ENCODE results near the gene TTI1.

TTI1 gene

GRCh38 chr20:38033330-38034107 lies at the start of gene TTI1, which contains the start of gene RPRD1B:
Gene TTI1 (minus strand): TSS chr20:38033456. CDS start chr20:38013816, 19,640 bp downstream.
Gene RPRD1B (plus strand): TSS chr20:38033746. CDS start chr20:38033948, 202 bp downstream.
- H3K4me3 ChIP-seq (ENCODE audit: low read depth, low read length), result peak within 1 kb of the TSS; percentile 92
- no peak for TF ChIP-seq CTCF (IDR thresholded peaks at IDR 0.05; ENCODE audit: low read depth, low read length)

DNA sequence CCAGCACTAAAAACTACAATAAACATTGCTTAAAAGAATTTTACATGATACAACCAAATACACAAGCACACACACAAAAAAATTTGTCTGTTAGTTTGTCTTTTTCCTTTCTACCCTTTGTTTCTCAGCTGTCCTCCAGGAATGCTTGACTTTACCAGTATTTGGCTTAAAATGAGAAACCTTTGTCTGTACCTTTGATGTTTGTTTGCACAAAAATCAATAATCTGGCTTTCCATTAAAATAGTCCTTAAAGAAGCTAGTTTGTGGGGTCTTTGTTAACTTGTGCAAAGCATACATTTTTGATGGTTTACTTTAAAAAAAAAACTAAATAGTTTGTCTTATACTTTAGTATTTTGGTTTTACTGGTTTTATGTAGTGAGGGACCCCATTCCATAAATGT lies 49.6 kb upstream of the TTI1 start:
- no peak for TF ChIP-seq CTCF (IDR thresholded peaks at IDR 0.05; ENCODE audit: low read depth, low read length)
- H3K4me3 ChIP-seq (ENCODE audit: low read depth, low read length), result no peak overlapping the region

DNA sequence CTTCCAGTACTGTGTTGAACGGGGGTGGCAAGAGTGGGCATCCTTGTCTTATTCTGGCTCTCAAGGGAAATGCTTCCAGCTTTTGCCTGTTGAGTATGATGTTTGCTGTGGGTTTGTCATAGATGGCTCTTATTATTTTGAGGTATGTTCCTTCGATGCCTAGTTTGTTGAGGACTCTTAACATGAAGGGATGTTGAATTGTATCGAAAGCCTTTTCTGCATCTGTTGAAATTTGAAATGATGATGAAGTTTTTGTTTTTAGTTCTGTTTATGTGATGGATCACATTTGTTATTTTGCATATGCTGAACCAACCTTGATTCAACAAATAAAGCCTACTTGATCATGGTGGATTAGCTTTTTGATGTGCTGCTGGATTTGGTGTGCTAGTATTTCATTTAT lies 48.3 kb upstream of the TTI1 start:
- TF ChIP-seq CTCF (IDR thresholded peaks at IDR 0.05; ENCODE audit: low read depth, low read length), result no peak
- H3K4me3 ChIP-seq (ENCODE audit: low read depth, low read length), result no peak overlapping the region

DNA sequence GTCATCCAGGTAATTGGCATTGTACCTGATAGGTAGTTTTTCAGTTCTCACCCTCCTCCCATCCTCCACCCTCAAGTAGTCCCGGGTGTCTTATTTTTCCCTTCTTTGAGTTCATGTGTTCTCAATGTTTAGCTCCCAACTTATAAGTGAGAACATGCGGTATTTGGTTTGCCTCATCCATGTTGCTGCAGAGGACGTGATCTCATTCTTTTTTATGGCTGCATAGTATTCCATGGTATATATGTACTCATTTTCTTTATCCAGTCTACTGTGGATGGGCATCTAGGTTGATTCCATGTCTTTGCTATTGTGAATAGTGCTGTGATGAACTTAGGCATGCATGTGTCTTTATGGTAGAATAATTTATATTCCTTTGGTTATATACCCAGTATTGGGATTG lies 46.1 kb upstream of the TTI1 start:
- TF ChIP-seq CTCF (IDR thresholded peaks at IDR 0.05; ENCODE audit: low read depth, low read length), result no peak
- H3K4me3 ChIP-seq (ENCODE audit: low read depth, low read length), result no peak overlapping the region

GRCh38 chr20:38078084-38078483 lies 44.8 kb upstream of the TTI1 start:
- no peak overlapping the region for H3K4me3 ChIP-seq (ENCODE audit: low read depth, low read length)
- TF ChIP-seq CTCF (IDR thresholded peaks at IDR 0.05; ENCODE audit: low read depth, low read length), result no peak

- H3K4me3 ChIP-seq (ENCODE audit: low read depth, low read length), result no peak overlapping the region
- TF ChIP-seq CTCF (IDR thresholded peaks at IDR 0.05; ENCODE audit: low read depth, low read length), result no peak
Observed at GRCh38 chr20:38076548-38076947, 43.3 kb upstream of the TTI1 start.

DNA sequence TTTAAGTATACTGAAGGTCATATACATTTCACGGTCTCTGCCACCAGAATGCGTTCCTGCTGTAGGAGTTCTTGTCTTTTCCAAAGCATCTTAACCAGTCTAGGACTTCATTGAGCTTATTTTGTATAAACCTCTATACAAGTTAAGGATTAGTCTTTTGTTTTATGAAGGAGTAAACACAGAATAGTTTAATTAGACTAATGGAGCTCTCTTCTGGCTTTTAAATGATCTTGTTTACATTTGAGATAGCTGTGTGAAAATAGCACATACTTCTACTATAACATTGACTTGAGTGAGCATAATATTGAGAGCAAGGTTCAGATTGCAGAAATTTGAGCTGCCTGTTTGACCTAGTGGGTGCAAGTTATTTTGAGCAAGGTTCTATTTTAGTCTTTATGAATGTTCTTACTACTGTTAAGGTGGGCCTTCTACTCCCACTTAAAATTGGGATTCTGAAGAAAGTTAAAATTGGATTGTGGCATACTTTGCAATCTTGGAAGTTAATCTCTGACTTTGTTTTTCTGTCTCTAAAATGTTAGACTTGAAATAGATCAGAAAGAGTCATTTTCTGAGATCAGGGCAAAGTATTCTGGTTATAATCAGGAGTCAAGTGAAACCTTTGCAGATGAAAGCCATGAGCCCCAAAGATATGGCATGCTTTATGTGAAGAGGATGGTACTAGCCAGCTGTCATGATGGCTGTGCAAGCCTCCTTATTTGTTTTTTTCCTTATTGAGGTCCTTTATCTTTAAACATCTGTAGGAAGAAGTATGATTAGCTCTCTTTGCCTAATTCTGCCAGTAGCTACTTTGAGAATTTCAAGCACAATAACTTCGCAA lies 42.1 kb upstream of the TTI1 start:
- TF ChIP-seq CTCF (IDR thresholded peaks at IDR 0.05; ENCODE audit: low read depth, low read length), result no peak
- H3K4me3 ChIP-seq (ENCODE audit: low read depth, low read length), result no peak overlapping the region
